Measurements from ENCODE around the gene BCL6B.

GRCh38 chr17:7023576-7024401 lies 939 bp downstream of the BCL6B start:
- TF ChIP-seq CTCF (IDR thresholded peaks at IDR 0.05) (no peak), POLR2AphosphoS5 (IDR thresholded peaks at IDR 0.05; ENCODE audit: low read depth, low read length) (no peak)

Measured in Panc1 (cell line).